ENCODE data around the gene SLC35B2.

Gene SLC35B2

GRCh38 chr6:44286285-44286565 is 28.9 kb upstream of the SLC35B2 start:
- DNase-seq (ENCODE audit: low spot score), result no peak

GRCh38 chr6:44285552-44286284 is 28.4 kb upstream of the SLC35B2 start:
- DNase-seq (ENCODE audit: low spot score), result peak; percentile 46

DNA sequence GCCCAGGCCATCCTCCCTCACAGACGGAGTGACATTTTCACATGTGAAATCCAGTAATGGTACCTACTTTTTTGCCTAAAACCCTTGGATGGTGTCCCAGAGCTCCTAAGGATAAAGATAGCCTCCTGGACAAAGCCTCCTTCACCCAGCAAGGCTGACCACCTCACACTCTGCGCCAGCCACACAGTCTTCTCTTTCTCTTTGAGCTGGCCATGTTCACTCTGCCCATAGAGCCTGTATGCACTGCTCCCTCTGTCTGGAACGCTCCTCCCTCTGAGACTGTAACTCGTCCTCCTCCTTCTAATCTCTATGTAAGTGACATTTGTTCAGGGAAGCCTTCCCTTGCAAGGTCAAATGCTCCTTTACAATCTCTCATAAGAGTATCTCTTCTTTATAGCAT is 27.5 kb upstream of the SLC35B2 start:
- no peak for DNase-seq (ENCODE audit: low spot score)

GRCh38 chr6:44284121-44284520 is 26.8 kb upstream of the SLC35B2 start:
- no peak for DNase-seq (ENCODE audit: low spot score)

DNA sequence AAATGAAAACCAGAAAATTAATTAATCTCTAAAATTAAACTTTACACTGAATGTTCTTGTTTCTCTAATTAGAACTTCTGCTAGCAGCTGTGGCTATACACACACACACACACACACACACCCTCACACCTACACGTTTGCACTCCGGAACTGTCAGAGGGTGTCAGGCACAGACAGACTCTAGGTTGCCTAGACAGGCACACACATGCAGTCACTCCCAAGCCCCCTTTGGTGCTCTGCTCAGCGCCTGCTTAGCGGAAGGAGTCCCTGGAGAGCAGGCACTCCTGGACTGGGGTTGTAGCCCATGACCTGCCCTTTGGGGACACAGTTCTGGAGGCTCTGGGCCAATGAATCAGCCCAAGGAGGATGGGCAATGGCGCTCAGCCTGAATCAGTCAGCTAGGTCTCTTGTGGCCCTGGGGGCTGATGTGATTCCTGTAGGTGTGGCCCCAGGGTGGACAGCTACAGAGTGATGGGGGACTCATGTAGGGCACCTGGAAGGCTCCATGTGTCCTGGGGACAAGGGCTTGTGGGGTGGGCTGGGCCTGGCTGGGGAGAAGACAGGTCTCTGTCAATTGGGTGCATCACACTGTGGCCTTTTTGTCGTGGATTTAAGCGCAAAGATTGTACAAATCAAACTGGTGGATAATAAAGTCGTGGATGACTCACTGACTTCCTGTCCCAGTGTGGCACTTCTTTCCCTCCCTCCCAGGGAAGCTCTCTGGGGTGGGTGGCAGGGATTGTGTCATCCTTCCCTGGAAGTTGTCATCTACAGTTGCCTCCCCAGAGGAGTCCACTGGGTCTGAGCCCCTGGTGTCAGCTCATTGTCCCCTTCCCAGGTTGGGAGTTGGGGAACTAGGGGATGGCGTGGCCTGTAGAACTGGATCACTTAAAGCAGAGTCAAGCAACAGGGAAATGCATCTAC is 21.7 kb upstream of the SLC35B2 start:
- DNase-seq (ENCODE audit: low spot score), result no peak

DNA sequence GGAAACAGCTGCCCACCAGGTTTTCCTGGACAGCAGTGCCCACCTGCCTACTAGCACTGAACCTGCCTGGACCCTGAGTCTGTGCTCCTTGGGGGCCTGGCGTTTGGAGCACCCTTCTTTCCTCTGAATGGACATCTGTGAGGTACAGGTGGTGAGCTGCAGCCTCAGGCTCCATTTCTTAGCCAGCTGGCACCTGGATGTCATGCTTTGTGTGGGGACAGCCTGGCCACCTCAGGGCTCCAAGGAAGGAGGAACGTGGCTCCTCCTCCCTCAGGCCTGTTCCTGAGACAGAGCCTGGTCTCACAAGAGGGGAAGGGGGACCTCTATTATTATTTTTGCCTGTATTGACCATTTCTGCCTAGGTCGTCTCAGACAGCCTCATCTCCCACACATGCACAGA is 21.0 kb upstream of the SLC35B2 start:
- DNase-seq (ENCODE audit: low spot score), result no peak

GRCh38 chr6:44277763-44278162 is 20.4 kb upstream of the SLC35B2 start:
- DNase-seq (ENCODE audit: low spot score), result no peak

- DNase-seq (ENCODE audit: low spot score), result no peak
Measured at GRCh38 chr6:44276667-44277640, 19.6 kb upstream of the SLC35B2 start.

- DNase-seq (ENCODE audit: low spot score), result no peak
Measured at GRCh38 chr6:44275749-44276648, 18.7 kb upstream of the SLC35B2 start.

GRCh38 chr6:44275271-44275748 is 18.0 kb upstream of the SLC35B2 start:
- no peak for DNase-seq (ENCODE audit: low spot score)

DNA sequence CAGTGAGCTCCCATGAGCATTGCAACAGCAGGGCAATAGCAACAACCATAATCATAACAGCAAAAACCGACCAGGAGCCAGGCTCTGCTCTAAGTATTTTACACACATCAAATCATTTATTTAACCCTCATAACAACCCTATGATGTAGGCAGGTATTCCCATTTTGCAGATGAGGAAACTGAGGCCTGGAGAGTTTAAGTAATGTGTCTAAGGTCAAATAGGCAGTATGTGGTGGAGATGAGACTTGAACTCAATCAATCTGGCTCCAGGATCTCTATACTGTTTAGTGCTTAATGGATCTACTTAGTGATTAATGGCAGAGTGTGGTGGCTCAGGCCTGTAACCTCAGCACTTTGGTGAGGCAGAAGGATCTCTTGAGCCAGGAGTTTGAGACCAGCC is 16.3 kb upstream of the SLC35B2 start:
- DNase-seq (ENCODE audit: low spot score), result no peak

DNA sequence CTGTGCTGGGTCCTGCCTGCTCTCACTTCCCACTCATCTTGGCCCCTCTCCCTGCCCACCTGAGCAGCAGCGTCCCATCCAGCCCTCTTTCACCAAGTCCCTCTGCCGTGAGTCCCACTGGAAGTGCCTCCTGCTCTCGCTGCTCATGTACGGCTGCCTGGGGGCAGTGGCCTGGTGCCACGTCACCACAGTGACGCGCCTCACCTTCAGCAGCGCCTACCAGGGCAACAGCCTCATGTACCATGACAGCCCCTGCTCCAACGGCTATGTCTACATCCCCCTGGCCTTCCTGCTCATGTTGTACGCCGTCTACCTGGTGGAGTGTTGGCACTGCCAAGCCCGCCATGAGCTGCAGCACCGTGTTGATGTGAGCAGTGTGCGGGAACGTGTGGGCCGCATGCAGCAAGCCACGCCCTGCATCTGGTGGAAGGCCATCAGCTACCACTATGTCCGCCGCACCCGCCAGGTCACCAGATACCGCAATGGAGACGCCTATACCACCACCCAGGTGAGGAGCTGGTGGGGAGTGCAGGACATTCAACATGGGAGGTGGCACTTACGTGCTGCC is 15.8 kb upstream of the SLC35B2 start:
- no peak for DNase-seq (ENCODE audit: low spot score)

GRCh38 chr6:44272529-44272928 is 15.2 kb upstream of the SLC35B2 start:
- DNase-seq (ENCODE audit: low spot score), result no peak

DNA sequence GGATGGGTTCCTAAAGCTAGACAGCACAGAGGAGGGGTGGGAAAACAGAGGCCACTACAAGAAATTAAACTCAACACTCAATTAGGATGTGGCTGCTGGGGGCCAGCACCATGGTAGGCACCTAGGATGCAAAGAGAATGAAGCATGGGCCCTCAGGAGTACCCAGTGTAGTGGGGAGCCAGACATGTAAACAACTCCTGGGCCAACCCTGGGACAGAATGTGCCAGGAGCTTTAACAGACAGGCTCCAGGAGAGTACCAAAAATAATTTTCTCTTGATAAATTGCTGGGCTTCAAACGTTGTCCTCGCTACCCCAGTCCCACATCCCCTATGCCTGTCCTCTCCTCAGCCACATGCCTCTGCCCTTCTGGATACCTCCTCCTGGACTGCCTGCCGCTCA is 14.6 kb upstream of the SLC35B2 start:
- DNase-seq (ENCODE audit: low spot score), result no peak

DNA sequence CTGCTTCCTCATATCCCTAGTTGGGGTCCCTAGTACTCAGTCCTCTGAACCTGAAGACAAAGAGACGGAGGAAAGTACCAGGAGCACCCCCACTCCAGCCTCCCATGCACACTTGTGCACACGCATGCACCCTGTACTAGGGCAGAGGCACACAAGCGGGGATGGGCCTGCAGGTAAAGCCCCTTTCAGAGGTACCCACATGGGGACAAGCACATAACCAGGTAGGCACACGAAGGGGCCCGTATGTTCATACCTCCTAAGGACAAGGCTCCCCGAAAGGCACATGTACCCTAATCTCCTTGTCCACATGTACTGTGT is 14.0 kb upstream of the SLC35B2 start:
- DNase-seq (ENCODE audit: low spot score), result no peak

- DNase-seq (ENCODE audit: low spot score), result no peak
Measured at GRCh38 chr6:44270526-44271405, 13.4 kb upstream of the SLC35B2 start.

DNA sequence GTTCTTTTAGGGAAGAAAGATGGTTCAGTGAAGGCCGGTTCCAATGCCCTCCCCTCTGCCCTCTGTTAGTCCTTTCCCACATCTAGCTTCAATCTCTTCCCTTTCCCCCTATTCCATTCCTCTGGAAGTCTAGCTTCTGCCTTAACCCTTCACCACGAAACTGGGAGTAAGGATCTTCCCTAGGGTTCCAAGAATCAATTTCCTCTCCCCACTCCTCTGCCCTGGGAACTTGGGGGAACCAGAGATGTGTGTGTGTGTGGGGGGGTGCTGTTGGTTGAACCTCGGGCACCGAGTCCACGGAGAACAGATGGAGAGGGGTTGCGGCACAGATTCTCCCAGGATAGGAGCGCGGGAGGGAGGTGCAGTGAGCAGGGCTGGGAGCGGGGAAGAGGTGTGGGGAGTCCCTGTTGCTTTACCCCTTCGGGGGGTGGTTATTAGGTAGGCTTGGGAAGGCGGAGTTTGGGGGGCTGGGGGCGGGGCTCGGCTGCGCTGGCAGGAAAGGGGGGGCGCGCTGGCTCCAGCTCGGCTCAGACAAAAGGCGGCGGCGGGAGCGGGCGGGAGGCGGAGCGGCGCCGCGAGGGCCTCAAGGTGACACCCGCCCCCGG is 12.7 kb upstream of the SLC35B2 start, which contains the start of gene TMEM151B:
TSS of gene TMEM151B (plus strand) at position 530 of the 605 bp plus-strand sequence. CDS start 293 bp downstream, outside the sequence.
- DNase-seq (ENCODE audit: low spot score), result no peak

- DNase-seq (ENCODE audit: low spot score), result no peak
Measured at GRCh38 chr6:44269178-44269920, 12.0 kb upstream of the SLC35B2 start.
